ENCODE results near the gene ATP1A2.

DNA sequence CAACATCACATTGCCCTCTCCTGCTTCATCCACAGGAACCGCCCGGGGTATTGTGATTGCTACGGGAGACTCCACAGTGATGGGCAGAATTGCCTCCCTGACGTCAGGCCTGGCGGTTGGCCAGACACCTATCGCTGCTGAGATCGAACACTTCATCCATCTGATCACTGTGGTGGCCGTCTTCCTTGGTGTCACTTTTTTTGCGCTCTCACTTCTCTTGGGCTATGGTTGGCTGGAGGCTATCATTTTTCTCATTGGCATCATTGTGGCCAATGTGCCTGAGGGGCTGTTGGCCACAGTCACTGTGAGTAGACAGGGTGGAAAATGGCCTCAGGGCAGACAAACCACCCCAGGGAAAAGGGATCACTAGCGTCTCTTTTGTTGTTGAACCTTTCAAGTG is 48.6 kb downstream of the ATP1A2 start:
- TF ChIP-seq, protein P1, sequence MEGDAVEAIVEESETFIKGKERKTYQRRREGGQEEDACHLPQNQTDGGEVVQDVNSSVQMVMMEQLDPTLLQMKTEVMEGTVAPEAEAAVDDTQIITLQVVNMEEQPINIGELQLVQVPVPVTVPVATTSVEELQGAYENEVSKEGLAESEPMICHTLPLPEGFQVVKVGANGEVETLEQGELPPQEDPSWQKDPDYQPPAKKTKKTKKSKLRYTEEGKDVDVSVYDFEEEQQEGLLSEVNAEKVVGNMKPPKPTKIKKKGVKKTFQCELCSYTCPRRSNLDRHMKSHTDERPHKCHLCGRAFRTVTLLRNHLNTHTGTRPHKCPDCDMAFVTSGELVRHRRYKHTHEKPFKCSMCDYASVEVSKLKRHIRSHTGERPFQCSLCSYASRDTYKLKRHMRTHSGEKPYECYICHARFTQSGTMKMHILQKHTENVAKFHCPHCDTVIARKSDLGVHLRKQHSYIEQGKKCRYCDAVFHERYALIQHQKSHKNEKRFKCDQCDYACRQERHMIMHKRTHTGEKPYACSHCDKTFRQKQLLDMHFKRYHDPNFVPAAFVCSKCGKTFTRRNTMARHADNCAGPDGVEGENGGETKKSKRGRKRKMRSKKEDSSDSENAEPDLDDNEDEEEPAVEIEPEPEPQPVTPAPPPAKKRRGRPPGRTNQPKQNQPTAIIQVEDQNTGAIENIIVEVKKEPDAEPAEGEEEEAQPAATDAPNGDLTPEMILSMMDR (IDR thresholded peaks at IDR 0.05; ENCODE audit: low read depth, low read length, poor library complexity, severe bottlenecking): no peak
- TF ChIP-seq EZH2phosphoT487 (IDR thresholded peaks at IDR 0.05; ENCODE audit: borderline replicate concordance, low read length): no peak
